ENCODE measurements around the gene MYOF. TPM values are rescaled to one million over a fixed set of nuclear protein-coding genes. Genes with fewer than 3 reads are reported as not detected.

The MYOF gene
- polyA plus RNA-seq, 3 donors: 9.7 to 29.1 (median 14.5) TPM

- H3K27ac Mint-ChIP-seq: no peak overlapping the region
- 100% methylated on average over 5 of the region's 6 CpGs for WGBS (ENCODE audit: insufficient coverage)
- Histone ChIP-seq H3K79me2 (ENCODE audit: insufficient read depth, low read length) (no peaks in the 10 kb centered on the region), H3K4me2 (replicated peaks; ENCODE audit: extremely low read depth, low read length, poor library complexity, severe bottlenecking) (no peak overlapping the region), H3K27ac (ENCODE audit: low read depth in 1 of 2, low read length in 2 of 2) (no peak overlapping the region), H3K4me3 (replicated peaks in 1 of 3; ENCODE audit: low read depth in 2 of 3, low read length in 3 of 3) (no peak overlapping the region), H3K9ac (ENCODE audit: insufficient read depth, low read length, poor library complexity, severe bottlenecking) (no peak overlapping the region), H3K36me3 (replicated peaks in 1 of 2; ENCODE audit: control insufficient read depth in 1 of 2, insufficient read depth in 2 of 2, low read length in 2 of 2) (peaks cover 79 to 99% of the 10 kb centered on the region in 2 donors), H3K4me1 (ENCODE audit: control insufficient read depth in 1 of 2, insufficient read depth in 2 of 2, low read length in 2 of 2) (no peaks in the 10 kb centered on the region), H2AFZ (ENCODE audit: insufficient read depth, low read depth, low read length, poor library complexity, severe bottlenecking) (no peak overlapping the region), H4K20me1 (ENCODE audit: insufficient read depth, low read length) (no peaks in the 10 kb centered on the region), H3K9me3 (replicated peaks in 1 of 2; ENCODE audit: control insufficient read depth in 1 of 2, insufficient read depth in 1 of 2, low read length in 2 of 2) (no peaks in the 10 kb centered on the region), H3K27me3 (ENCODE audit: control insufficient read depth in 2 of 2, insufficient read depth in 2 of 2, low read length in 2 of 2) (no peaks in the 10 kb centered on the region)
- H3K4me3 Mint-ChIP-seq: no peak overlapping the region
- DNase-seq: no peak
- H3K27me3 Mint-ChIP-seq (ENCODE audit: low read depth in 3 of 3): peaks cover 0 to under 1% (median 0%) of the 10 kb centered on the region in 3 donors
- no peaks in the 10 kb centered on the region for H3K4me1 Mint-ChIP-seq
- TF ChIP-seq CTCF (IDR thresholded peaks at IDR 0.05): no peak
- peaks cover 0 to 2% (median 0%) of the 10 kb centered on the region in 7 donors for H3K9me3 Mint-ChIP-seq
- H3K36me3 Mint-ChIP-seq: peaks cover 33 to 47% of the 10 kb centered on the region in 2 donors
- intact Hi-C loops (cut with micrococcal nuclease): no loop called here
Observed at GRCh38 chr10:93336110-93336509, 146.0 kb downstream of the MYOF start.

GRCh38 chr10:93334901-93335327 is 147.2 kb downstream of the MYOF start:
- Histone ChIP-seq H3K27ac (ENCODE audit: low read depth in 1 of 2, low read length in 2 of 2) (no peak overlapping the region), H3K9me3 (replicated peaks in 1 of 2; ENCODE audit: control insufficient read depth in 1 of 2, insufficient read depth in 1 of 2, low read length in 2 of 2) (no peaks in the 10 kb centered on the region), H3K9ac (ENCODE audit: insufficient read depth, low read length, poor library complexity, severe bottlenecking) (no peak overlapping the region), H3K4me2 (replicated peaks; ENCODE audit: extremely low read depth, low read length, poor library complexity, severe bottlenecking) (no peak overlapping the region), H3K36me3 (replicated peaks in 1 of 2; ENCODE audit: control insufficient read depth in 1 of 2, insufficient read depth in 2 of 2, low read length in 2 of 2) (peaks cover 79 to 99% of the 10 kb centered on the region in 2 donors), H2AFZ (ENCODE audit: insufficient read depth, low read depth, low read length, poor library complexity, severe bottlenecking) (no peak overlapping the region), H3K27me3 (ENCODE audit: control insufficient read depth in 2 of 2, insufficient read depth in 2 of 2, low read length in 2 of 2) (no peaks in the 10 kb centered on the region), H3K4me1 (ENCODE audit: control insufficient read depth in 1 of 2, insufficient read depth in 2 of 2, low read length in 2 of 2) (no peaks in the 10 kb centered on the region), H3K4me3 (replicated peaks in 1 of 3; ENCODE audit: low read depth in 2 of 3, low read length in 3 of 3) (no peak overlapping the region), H4K20me1 (ENCODE audit: insufficient read depth, low read length) (no peaks in the 10 kb centered on the region), H3K79me2 (ENCODE audit: insufficient read depth, low read length) (no peaks in the 10 kb centered on the region)
- H3K27me3 Mint-ChIP-seq (ENCODE audit: low read depth in 3 of 3): peaks cover 0 to 2% (median 0%) of the 10 kb centered on the region in 3 donors
- intact Hi-C loops (cut with micrococcal nuclease): no loop called here
- WGBS (ENCODE audit: insufficient coverage): 98% methylated on average over 9 of the region's 9 CpGs
- DNase-seq: no peak
- no peak overlapping the region for H3K27ac Mint-ChIP-seq
- peaks cover 0 to 2% (median 0%) of the 10 kb centered on the region in 7 donors for H3K9me3 Mint-ChIP-seq
- TF ChIP-seq CTCF (IDR thresholded peaks at IDR 0.05): no peak
- H3K4me3 Mint-ChIP-seq: no peak overlapping the region
- peaks cover 22 to 48% of the 10 kb centered on the region in 2 donors for H3K36me3 Mint-ChIP-seq
- H3K4me1 Mint-ChIP-seq: no peaks in the 10 kb centered on the region
